Retina (tissue), 1 donor: ENCODE data around the gene NAP1L1.

Experiments
- DNase-seq: peaks from one replicate; pipeline ENCODE4 v3.0.0-alpha.2; 2016

NAP1L1 gene

GRCh38 chr12:76037130-76038103 lies 47.1 kb downstream of the NAP1L1 start:
- DNase-seq: peak; percentile 59

- no peak for DNase-seq
Observed at GRCh38 chr12:76035045-76035444, 49.4 kb downstream of the NAP1L1 start.

- DNase-seq: no peak
Observed at GRCh38 chr12:76033081-76034011, 51.1 kb downstream of the NAP1L1 start.

GRCh38 chr12:76032043-76032981 lies 52.2 kb downstream of the NAP1L1 start:
- DNase-seq: no peak

- peak; percentile 98 for DNase-seq
Observed at GRCh38 chr12:76031414-76032042, 53.0 kb downstream of the NAP1L1 start, which contains the start of gene PHLDA1. PHLDA1 (minus strand) TSS chr12:76031776.

- no peak for DNase-seq
Observed at GRCh38 chr12:76031081-76031413, 53.4 kb downstream of the NAP1L1 start.

- no peak for DNase-seq
Observed at GRCh38 chr12:76030341-76031080, 54.0 kb downstream of the NAP1L1 start.

- DNase-seq: peak; percentile 80
Observed at GRCh38 chr12:76029982-76030340, 54.5 kb downstream of the NAP1L1 start.

GRCh38 chr12:76028571-76029277 lies 55.8 kb downstream of the NAP1L1 start:
- DNase-seq: no peak

GRCh38 chr12:76026643-76027063 lies 57.8 kb downstream of the NAP1L1 start:
- no peak for DNase-seq

GRCh38 chr12:76025601-76026575 lies 58.6 kb downstream of the NAP1L1 start:
- DNase-seq: no peak

- DNase-seq: no peak
Observed at GRCh38 chr12:76024942-76025600, 59.4 kb downstream of the NAP1L1 start.

GRCh38 chr12:76024102-76024781 lies 60.2 kb downstream of the NAP1L1 start:
- DNase-seq: no peak

GRCh38 chr12:76023069-76023690 lies 61.3 kb downstream of the NAP1L1 start:
- no peak for DNase-seq

- no peak for DNase-seq
Observed at GRCh38 chr12:76022506-76022905, 62.0 kb downstream of the NAP1L1 start.

- DNase-seq: no peak
Observed at GRCh38 chr12:76020731-76021672, 63.5 kb downstream of the NAP1L1 start.
